ENCODE results near the gene AAMDC.

- TF ChIP-seq CTCF (IDR thresholded peaks at IDR 0.05; ENCODE audit: poor library complexity, severe bottlenecking) (no peak), REST (IDR thresholded peaks at IDR 0.05; ENCODE audit: borderline replicate concordance) (no peak), POLR2AphosphoS5 (IDR thresholded peaks at IDR 0.05) (no peak), EZH2 (IDR thresholded peaks at IDR 0.05; ENCODE audit: borderline replicate concordance, insufficient read depth, low read length, poor library complexity, severe bottlenecking) (no peak), RAD21 (conservative IDR thresholded peaks at IDR 0.05) (no peak), SMC3 (conservative IDR thresholded peaks at IDR 0.05; ENCODE audit: poor library complexity) (no peak)
Observed at GRCh38 chr11:77806415-77806814, 14.5 kb upstream of the AAMDC start.

Data from neural cell (in vitro differentiated cells).